HepG2 (cell line): ENCODE data around the gene NT5C2.

ENCODE experiments used
- CTCF ChIP-seq: sonication (generic); formaldehyde crosslinking; IDR thresholded peaks from 2 replicates; pipeline ENCODE4 v1.5.0; 2020; ENCODE audit warnings: mild to moderate bottlenecking, missing genetic modification reagents, moderate library complexity
- EZH2 ChIP-seq: conservative IDR thresholded peaks from 2 replicates; pipeline ENCODE4 v1.6.1; 2012; ENCODE audit warnings: mild to moderate bottlenecking, low read depth, low read length, moderate library complexity
- JUNB ChIP-seq: sonication (generic); formaldehyde crosslinking; IDR thresholded peaks from 2 replicates; pipeline ENCODE4 v1.8.0; 2022; ENCODE audit warnings: missing genetic modification reagents, mild to moderate bottlenecking, borderline replicate concordance
- MAFF ChIP-seq: IDR thresholded peaks from 2 replicates; pipeline ENCODE4 v1.6.1; 2011; ENCODE audit warnings: low read depth, low read length, improper control_type of control experiment
- MXD1 ChIP-seq: sonication (generic); formaldehyde crosslinking; IDR thresholded peaks from 2 replicates; pipeline ENCODE4 v1.4.0; 2020; ENCODE audit warnings: mild to moderate bottlenecking, missing genetic modification reagents
- NR3C1 ChIP-seq: sonication (generic); formaldehyde crosslinking; IDR thresholded peaks from 2 replicates; pipeline ENCODE4 v1.4.0; 2020; ENCODE audit warnings: missing genetic modification reagents
- POLR2A ChIP-seq, 2 experiments: IDR thresholded peaks; 2 replicates each; pipeline ENCODE4 v1.6.1; 2011; ENCODE audit warnings: low read depth in 2 of 2, low read length in 2 of 2, mild to moderate bottlenecking in 1 of 2, moderate library complexity in 1 of 2; ENCODE audit not compliant: insufficient read depth in 1 of 2
- SNAPC5 ChIP-seq: sonication (generic); formaldehyde crosslinking; IDR thresholded peaks from 2 replicates; pipeline ENCODE4 v1.8.1; 2023; ENCODE audit warnings: mild to moderate bottlenecking, missing genetic modification reagents, borderline replicate concordance
- TCF12 ChIP-seq, 2 experiments: fragments of 450-650 bp in 1 of 2; sonication (generic) in 1 of 2; formaldehyde crosslinking in 1 of 2; IDR thresholded peaks; 2 replicates each; pipeline versions ENCODE4 v1.6.1 to v1.8.0; 2017 to 2022; ENCODE audit warnings: antibody characterized with exemption in 1 of 2, mild to moderate bottlenecking in 1 of 2, missing genetic modification reagents in 1 of 2, moderate library complexity in 1 of 2
- TCF7 ChIP-seq: sonication (generic); IDR thresholded peaks from 2 replicates; pipeline ENCODE4 v1.6.1; 2016; ENCODE audit warnings: antibody characterized with exemption, low read depth
- U2AF2 ChIP-seq: fragments of 200-400 bp; formaldehyde crosslinking; IDR thresholded peaks from 2 replicates; pipeline ENCODE4 v1.6.1; 2017; ENCODE audit warnings: low read depth, mild to moderate bottlenecking, low read length
- ZBTB42 ChIP-seq: sonication (generic); formaldehyde crosslinking; IDR thresholded peaks from 2 replicates; pipeline ENCODE4 v1.5.0; 2020; ENCODE audit warnings: mild to moderate bottlenecking, missing genetic modification reagents
- ZNF331 ChIP-seq: sonication (generic); formaldehyde crosslinking; IDR thresholded peaks from 2 replicates; pipeline ENCODE4 v1.4.0; 2020; ENCODE audit warnings: missing genetic modification reagents

- TF ChIP-seq SNAPC5 (CRISPR knock-in tag) (no peak), MAFF (no peak), JUNB (CRISPR knock-in tag) (no peak), NR3C1 (CRISPR knock-in tag) (no peak), MXD1 (CRISPR knock-in tag) (no peak), POLR2A (IDR thresholded peaks at IDR 0.05; ENCODE audit: insufficient read depth in 1 of 2, low read depth in 2 of 2, low read length in 2 of 2) (no peak), TCF7 (no peak), EZH2 (no peak), ZBTB42 (CRISPR knock-in tag) (no peak), TCF12 (IDR thresholded peaks at IDR 0.05) (no peak), TCF12 (CRISPR knock-in tag; IDR thresholded peaks at IDR 0.05) (no peak), CTCF (CRISPR knock-in tag) (no peak), U2AF2 (no peak), ZNF331 (no peak)
Observed at GRCh38 chr10:103145860-103146466, 47.1 kb downstream of the NT5C2 start.
